K562 (cell line): ENCODE results near the gene MYO15A. TPM values are rescaled to one million over a fixed set of nuclear protein-coding genes. Genes with fewer than 3 reads are reported as not detected.
A peak's percentile ranks its signal among the peaks of the same experiment; 100 is the strongest.

Experiments
- ATF1 ChIP-seq, 2 experiments: fragments of 450-650 bp in 1 of 2; IDR thresholded peaks; 2 replicates each; pipeline ENCODE4 v1.6.1; 2016; ENCODE audit warnings: missing compliant biosample characterization in 1 of 2, missing genetic modification characterization in 1 of 2
- CAMTA2 ChIP-seq: fragments of 250-450 bp; sonication (Bioruptor Pico); conservative IDR thresholded peaks from 2 replicates; pipeline ENCODE4 v1.5.1; 2022
- CTBP1 ChIP-seq: fragments of 450-650 bp; IDR thresholded peaks from 2 replicates; pipeline ENCODE4 v1.6.1; 2016; ENCODE audit warnings: borderline replicate concordance
- HDAC6 ChIP-seq: IDR thresholded peaks from 2 replicates; pipeline ENCODE4 v1.6.1; 2012; ENCODE audit warnings: low read depth, mild to moderate bottlenecking, control low read depth, inconsistent platforms, low read length, moderate library complexity
- HMG20B ChIP-seq: fragments of 250-450 bp; sonication (Bioruptor Pico); IDR thresholded peaks from 2 replicates; pipeline ENCODE4 v1.5.0; 2021; ENCODE audit warnings: mild to moderate bottlenecking
- MCM5 ChIP-seq: fragments of 450-650 bp; IDR thresholded peaks from 2 replicates; pipeline ENCODE4 v1.6.1; 2016; ENCODE audit warnings: low read depth
- MEF2D ChIP-seq: conservative IDR thresholded peaks from 2 replicates; pipeline ENCODE4 v1.6.1; 2016; ENCODE audit warnings: low read depth, missing genetic modification characterization, missing compliant biosample characterization
- MXI1 ChIP-seq: IDR thresholded peaks from 2 replicates; pipeline ENCODE4 v1.6.1; 2011; ENCODE audit warnings: low read depth, mild to moderate bottlenecking, improper control_type of control experiment, low read length
- NCOA1 ChIP-seq: fragments of 450-650 bp; IDR thresholded peaks from 2 replicates; pipeline ENCODE4 v1.6.1; 2016; ENCODE audit warnings: low read depth
- PCBP1 ChIP-seq: fragments of 200-400 bp; formaldehyde crosslinking; IDR thresholded peaks from 2 replicates; pipeline ENCODE4 v1.6.1; 2018; ENCODE audit warnings: mild to moderate bottlenecking, low read depth, low read length; ENCODE audit not compliant: poor library complexity, severe bottlenecking
- PTTG1 ChIP-seq: fragments of 450-650 bp; IDR thresholded peaks from 2 replicates; pipeline ENCODE4 v1.6.1; 2016; ENCODE audit warnings: low read depth, mild to moderate bottlenecking, missing genetic modification characterization, missing compliant biosample characterization
- RBFOX2 ChIP-seq: fragments of 200-400 bp; formaldehyde crosslinking; IDR thresholded peaks from 2 replicates; pipeline ENCODE4 v1.6.1; 2017; ENCODE audit warnings: low read depth, mild to moderate bottlenecking, low read length, moderate library complexity
- SIRT6 ChIP-seq: IDR thresholded peaks from one replicate; pipeline ENCODE4 v1.6.1; 2012; ENCODE audit warnings: low read depth, mild to moderate bottlenecking, control low read depth, inconsistent platforms, low read length, moderate library complexity
- ZBTB1 ChIP-seq: sonication (generic); formaldehyde crosslinking; IDR thresholded peaks from 2 replicates; pipeline ENCODE4 v1.8.1; 2023; ENCODE audit warnings: missing genetic modification reagents, low read depth, mild to moderate bottlenecking, borderline replicate concordance
- ZBTB7A ChIP-seq: IDR thresholded peaks from 2 replicates; pipeline ENCODE4 v1.6.1; 2011; ENCODE audit warnings: low read depth, mild to moderate bottlenecking, low read length, moderate library complexity, borderline replicate concordance; ENCODE audit not compliant: control insufficient read depth
- ZKSCAN1 ChIP-seq: fragments of 150-350 bp; IDR thresholded peaks from 2 replicates; pipeline ENCODE4 v1.6.1; 2016; ENCODE audit warnings: low read depth, low read length
- ZNF431 ChIP-seq: sonication (generic); formaldehyde crosslinking; IDR thresholded peaks from 2 replicates; pipeline ENCODE4 v1.8.0; 2022; ENCODE audit warnings: mild to moderate bottlenecking, missing genetic modification reagents
- polyA plus RNA-seq, 8 experiments: library from polyadenylated mRNA; depleted of rRNA in 4 of 8; stranded (reverse) in 5 of 8; unstranded in 3 of 8; fragments of >200 nt; fragmentation: Nextera tagmentation in 2 of 8; fragmentation: Illumina TruSeq in 1 of 8; extraction: Ambion mirVana in 2 of 8; extraction: Trizol in 1 of 8; gene quantifications; 2 replicates each; pipeline versions ENCODE4 v1.2.1 to v1.2.3, GENCODE V29; 2011 to 2014; ENCODE audit warnings: inconsistent platforms in 1 of 8, missing spikeins in 1 of 8
- total RNA-seq, 7 experiments: library from RNA; depleted of rRNA in 6 of 7; stranded (reverse); fragments of >200 nt in 6 of 7; fragmentation: Illumina TruSeq in 2 of 7; extraction: Trizol in 2 of 7; gene quantifications; 2 replicates each; pipeline versions ENCODE4 v1.2.1 to v1.2.3, GENCODE V29; 2011 to 2021; ENCODE audit warnings: low replicate concordance in 1 of 7
- TF ChIP-seq, protein P1 (sequence below): fragments of 450-650 bp; IDR thresholded peaks from 2 replicates; pipeline ENCODE4 v1.6.1; 2018; ENCODE audit not compliant: partially characterized antibody
- TF ChIP-seq, protein P2 (sequence below): fragments of 450-650 bp; conservative IDR thresholded peaks from 2 replicates; pipeline ENCODE4 v1.6.1; 2016; ENCODE audit warnings: missing genetic modification characterization, low read depth, mild to moderate bottlenecking, missing compliant biosample characterization, moderate library complexity
- TF ChIP-seq, protein P3 (sequence below): fragments of 450-650 bp; IDR thresholded peaks from 2 replicates; pipeline ENCODE4 v1.6.1; 2017; ENCODE audit warnings: mild to moderate bottlenecking, moderate library complexity
- TF ChIP-seq, protein P4 (sequence below): fragments of 450-650 bp; IDR thresholded peaks from one replicate; pipeline ENCODE4 v1.6.1; 2018; ENCODE audit warnings: mild to moderate bottlenecking, moderate library complexity; ENCODE audit not compliant: partially characterized antibody

Gene MYO15A
- total and polyA plus RNA-seq, 9 of the 15 experiments (the other 6 are each of a cell fraction or from before 2014, with no cell fraction given): 0.05 to 0.88 (median 0.14) TPM; not detected in 1

- TF ChIP-seq PCBP1: peak; percentile 78
- TF ChIP-seq MXI1: peak; percentile 88
- TF ChIP-seq, protein P1, sequence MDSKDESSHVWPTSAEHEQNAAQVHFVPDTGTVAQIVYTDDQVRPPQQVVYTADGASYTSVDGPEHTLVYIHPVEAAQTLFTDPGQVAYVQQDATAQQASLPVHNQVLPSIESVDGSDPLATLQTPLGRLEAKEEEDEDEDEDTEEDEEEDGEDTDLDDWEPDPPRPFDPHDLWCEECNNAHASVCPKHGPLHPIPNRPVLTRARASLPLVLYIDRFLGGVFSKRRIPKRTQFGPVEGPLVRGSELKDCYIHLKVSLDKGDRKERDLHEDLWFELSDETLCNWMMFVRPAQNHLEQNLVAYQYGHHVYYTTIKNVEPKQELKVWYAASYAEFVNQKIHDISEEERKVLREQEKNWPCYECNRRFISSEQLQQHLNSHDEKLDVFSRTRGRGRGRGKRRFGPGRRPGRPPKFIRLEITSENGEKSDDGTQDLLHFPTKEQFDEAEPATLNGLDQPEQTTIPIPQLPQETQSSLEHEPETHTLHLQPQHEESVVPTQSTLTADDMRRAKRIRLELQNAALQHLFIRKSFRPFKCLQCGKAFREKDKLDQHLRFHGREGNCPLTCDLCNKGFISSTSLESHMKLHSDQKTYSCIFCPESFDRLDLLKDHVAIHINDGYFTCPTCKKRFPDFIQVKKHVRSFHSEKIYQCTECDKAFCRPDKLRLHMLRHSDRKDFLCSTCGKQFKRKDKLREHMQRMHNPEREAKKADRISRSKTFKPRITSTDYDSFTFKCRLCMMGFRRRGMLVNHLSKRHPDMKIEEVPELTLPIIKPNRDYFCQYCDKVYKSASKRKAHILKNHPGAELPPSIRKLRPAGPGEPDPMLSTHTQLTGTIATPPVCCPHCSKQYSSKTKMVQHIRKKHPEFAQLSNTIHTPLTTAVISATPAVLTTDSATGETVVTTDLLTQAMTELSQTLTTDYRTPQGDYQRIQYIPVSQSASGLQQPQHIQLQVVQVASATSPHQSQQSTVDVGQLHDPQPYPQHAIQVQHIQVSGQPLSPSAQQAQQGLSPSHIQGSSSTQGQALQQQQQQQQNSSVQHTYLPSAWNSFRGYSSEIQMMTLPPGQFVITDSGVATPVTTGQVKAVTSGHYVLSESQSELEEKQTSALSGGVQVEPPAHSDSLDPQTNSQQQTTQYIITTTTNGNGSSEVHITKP: peak; percentile 90
- no peak for TF ChIP-seq PTTG1 (tag)
- TF ChIP-seq, protein P2, sequence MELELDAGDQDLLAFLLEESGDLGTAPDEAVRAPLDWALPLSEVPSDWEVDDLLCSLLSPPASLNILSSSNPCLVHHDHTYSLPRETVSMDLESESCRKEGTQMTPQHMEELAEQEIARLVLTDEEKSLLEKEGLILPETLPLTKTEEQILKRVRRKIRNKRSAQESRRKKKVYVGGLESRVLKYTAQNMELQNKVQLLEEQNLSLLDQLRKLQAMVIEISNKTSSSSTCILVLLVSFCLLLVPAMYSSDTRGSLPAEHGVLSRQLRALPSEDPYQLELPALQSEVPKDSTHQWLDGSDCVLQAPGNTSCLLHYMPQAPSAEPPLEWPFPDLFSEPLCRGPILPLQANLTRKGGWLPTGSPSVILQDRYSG (tag): no peak
- no peak for TF ChIP-seq HDAC6
- TF ChIP-seq, protein P3, sequence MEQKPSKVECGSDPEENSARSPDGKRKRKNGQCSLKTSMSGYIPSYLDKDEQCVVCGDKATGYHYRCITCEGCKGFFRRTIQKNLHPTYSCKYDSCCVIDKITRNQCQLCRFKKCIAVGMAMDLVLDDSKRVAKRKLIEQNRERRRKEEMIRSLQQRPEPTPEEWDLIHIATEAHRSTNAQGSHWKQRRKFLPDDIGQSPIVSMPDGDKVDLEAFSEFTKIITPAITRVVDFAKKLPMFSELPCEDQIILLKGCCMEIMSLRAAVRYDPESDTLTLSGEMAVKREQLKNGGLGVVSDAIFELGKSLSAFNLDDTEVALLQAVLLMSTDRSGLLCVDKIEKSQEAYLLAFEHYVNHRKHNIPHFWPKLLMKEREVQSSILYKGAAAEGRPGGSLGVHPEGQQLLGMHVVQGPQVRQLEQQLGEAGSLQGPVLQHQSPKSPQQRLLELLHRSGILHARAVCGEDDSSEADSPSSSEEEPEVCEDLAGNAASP: no peak
- TF ChIP-seq CTBP1: peak; percentile 99
- no peak for TF ChIP-seq NCOA1
- TF ChIP-seq CAMTA2 (CRISPR knock-in tag): no peak
- no peak for TF ChIP-seq ZNF431 (CRISPR knock-in tag)
- TF ChIP-seq ZBTB1 (CRISPR knock-in tag): no peak; the same call in 1 of the 2 replicates
- peak; percentile 76 for TF ChIP-seq RBFOX2
- TF ChIP-seq, protein P4, sequence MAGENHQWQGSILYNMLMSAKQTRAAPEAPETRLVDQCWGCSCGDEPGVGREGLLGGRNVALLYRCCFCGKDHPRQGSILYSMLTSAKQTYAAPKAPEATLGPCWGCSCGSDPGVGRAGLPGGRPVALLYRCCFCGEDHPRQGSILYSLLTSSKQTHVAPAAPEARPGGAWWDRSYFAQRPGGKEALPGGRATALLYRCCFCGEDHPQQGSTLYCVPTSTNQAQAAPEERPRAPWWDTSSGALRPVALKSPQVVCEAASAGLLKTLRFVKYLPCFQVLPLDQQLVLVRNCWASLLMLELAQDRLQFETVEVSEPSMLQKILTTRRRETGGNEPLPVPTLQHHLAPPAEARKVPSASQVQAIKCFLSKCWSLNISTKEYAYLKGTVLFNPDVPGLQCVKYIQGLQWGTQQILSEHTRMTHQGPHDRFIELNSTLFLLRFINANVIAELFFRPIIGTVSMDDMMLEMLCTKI: no peak
- TF ChIP-seq MEF2D (tag): no peak
- no peak for TF ChIP-seq MCM5
- no peak for TF ChIP-seq SIRT6
- 0 out of 2 replicates have a peak, but pooled peaks have one; percentile 34 for TF ChIP-seq ZKSCAN1
- no peak for TF ChIP-seq HMG20B
- peak; percentile 75; the same call in 1 of the 2 replicates for TF ChIP-seq ZBTB7A
- TF ChIP-seq ATF1 (CRISPR knock-in tag; IDR thresholded peaks at IDR 0.05): no peak
- TF ChIP-seq ATF1 (tag; IDR thresholded peaks at IDR 0.05): peak; percentile 96
These were observed 75.0 kb downstream of the MYO15A start, which contains the start of gene ALKBH5 (continued) for GRCh38 chr17:18183334-18184142.
